Measurements from ENCODE around the gene CACNA1B.
"Not testable (repeated sequence)": the region's sequence is repeated elsewhere in the genome, so short reads cannot be mapped to it uniquely, and the experiment has no call there.

CACNA1B gene

GRCh38 chr9:138017200-138017599 lies 139.6 kb downstream of the CACNA1B start:
- DNase-seq (no peak), ATAC-seq (ENCODE audit: insufficient read depth, low read depth) (no peak)
- Histone ChIP-seq H3K4me3 (ENCODE audit: low read depth in 1 of 2, low read length in 2 of 2) (no peak overlapping the region), H3K4me2 (ENCODE audit: insufficient read depth, low read length) (no peak overlapping the region), H3K36me3 (ENCODE audit: insufficient read depth, low read length) (no peaks in the 10 kb centered on the region), H3K79me2 (ENCODE audit: insufficient read depth, low read length) (no peaks in the 10 kb centered on the region), H3K4me1 (ENCODE audit: insufficient read depth, low read length) (no peaks in the 10 kb centered on the region), H3K27me3 (ENCODE audit: insufficient read depth, low read length, poor library complexity) (no peaks in the 10 kb centered on the region), H3K9me3 (ENCODE audit: insufficient read depth, low read length, severe bottlenecking) (no peaks in the 10 kb centered on the region), H4K20me1 (ENCODE audit: insufficient read depth, low read length) (0 out of 2 replicates have a peak, but pooled peaks cover 6% of the 10 kb centered on the region), H3K9ac (ENCODE audit: low read depth, low read length) (no peak overlapping the region), H2AFZ (ENCODE audit: low read depth, low read length) (no peak overlapping the region), H3K27ac (ENCODE audit: low read length) (no peak overlapping the region)
- TF ChIP-seq CTCF (IDR thresholded peaks at IDR 0.05; ENCODE audit: borderline replicate concordance, extremely low read depth, low read length, poor library complexity, severe bottlenecking) (no peak), EZH2 (IDR thresholded peaks at IDR 0.05; ENCODE audit: borderline replicate concordance, low read depth, low read length, severe bottlenecking) (no peak)

GRCh38 chr9:138019514-138019913 lies 141.9 kb downstream of the CACNA1B start:
- not testable (repeated sequence) for H3K27ac ChIP-seq (ENCODE audit: low read length); H3K79me2 ChIP-seq (ENCODE audit: insufficient read depth, low read length); H3K4me1 ChIP-seq (ENCODE audit: insufficient read depth, low read length); H4K20me1 ChIP-seq (ENCODE audit: insufficient read depth, low read length); H3K9ac ChIP-seq (ENCODE audit: low read depth, low read length); H3K9me3 ChIP-seq (ENCODE audit: insufficient read depth, low read length, severe bottlenecking); H3K4me3 ChIP-seq (ENCODE audit: low read depth in 1 of 2, low read length in 2 of 2); DNase-seq; H2AFZ ChIP-seq (ENCODE audit: low read depth, low read length); H3K36me3 ChIP-seq (ENCODE audit: insufficient read depth, low read length); ATAC-seq (ENCODE audit: insufficient read depth, low read depth); H3K4me2 ChIP-seq (ENCODE audit: insufficient read depth, low read length); H3K27me3 ChIP-seq (ENCODE audit: insufficient read depth, low read length, poor library complexity)

GRCh38 chr9:138020120-138020794 lies 142.7 kb downstream of the CACNA1B start:
- Histone ChIP-seq H3K36me3 (ENCODE audit: insufficient read depth, low read length) (no peaks in the 10 kb centered on the region), H3K79me2 (ENCODE audit: insufficient read depth, low read length) (no peaks in the 10 kb centered on the region), H3K27ac (ENCODE audit: low read length) (no peak overlapping the region), H2AFZ (ENCODE audit: low read depth, low read length) (no peak overlapping the region), H3K4me3 (ENCODE audit: low read depth in 1 of 2, low read length in 2 of 2) (no peak overlapping the region), H3K27me3 (ENCODE audit: insufficient read depth, low read length, poor library complexity) (no peaks in the 10 kb centered on the region), H4K20me1 (ENCODE audit: insufficient read depth, low read length) (no peaks in the 10 kb centered on the region), H3K4me1 (ENCODE audit: insufficient read depth, low read length) (no peaks in the 10 kb centered on the region), H3K9ac (ENCODE audit: low read depth, low read length) (no peak overlapping the region), H3K9me3 (ENCODE audit: insufficient read depth, low read length, severe bottlenecking) (no peaks in the 10 kb centered on the region), H3K4me2 (ENCODE audit: insufficient read depth, low read length) (no peak overlapping the region)
- no peak for ATAC-seq (ENCODE audit: insufficient read depth, low read depth)
- TF ChIP-seq CTCF (IDR thresholded peaks at IDR 0.05; ENCODE audit: borderline replicate concordance, extremely low read depth, low read length, poor library complexity, severe bottlenecking) (no peak), EZH2 (IDR thresholded peaks at IDR 0.05; ENCODE audit: borderline replicate concordance, low read depth, low read length, severe bottlenecking) (no peak)
- DNase-seq: no peak

- TF ChIP-seq EZH2 (IDR thresholded peaks at IDR 0.05; ENCODE audit: borderline replicate concordance, low read depth, low read length, severe bottlenecking): no peak
- TF ChIP-seq CTCF (IDR thresholded peaks at IDR 0.05; ENCODE audit: borderline replicate concordance, extremely low read depth, low read length, poor library complexity, severe bottlenecking): no peak
- Histone ChIP-seq H3K9me3 (ENCODE audit: insufficient read depth, low read length, severe bottlenecking) (no peaks in the 10 kb centered on the region), H4K20me1 (ENCODE audit: insufficient read depth, low read length) (no peaks in the 10 kb centered on the region), H3K4me1 (ENCODE audit: insufficient read depth, low read length) (no peaks in the 10 kb centered on the region), H3K4me3 (ENCODE audit: low read depth in 1 of 2, low read length in 2 of 2) (no peak overlapping the region), H3K4me2 (ENCODE audit: insufficient read depth, low read length) (no peak overlapping the region), H2AFZ (ENCODE audit: low read depth, low read length) (no peak overlapping the region), H3K9ac (ENCODE audit: low read depth, low read length) (no peak overlapping the region), H3K79me2 (ENCODE audit: insufficient read depth, low read length) (no peaks in the 10 kb centered on the region), H3K36me3 (ENCODE audit: insufficient read depth, low read length) (no peaks in the 10 kb centered on the region), H3K27ac (ENCODE audit: low read length) (no peak overlapping the region), H3K27me3 (ENCODE audit: insufficient read depth, low read length, poor library complexity) (no peaks in the 10 kb centered on the region)
- DNase-seq: no peak
- ATAC-seq (ENCODE audit: insufficient read depth, low read depth): no peak
These were observed 143.2 kb downstream of the CACNA1B start for GRCh38 chr9:138020795-138021182.
